Body of pancreas (tissue), 4 donors: Measurements from ENCODE around the gene UNC5A. TPM values are rescaled to one million over a fixed set of nuclear protein-coding genes. Genes with fewer than 3 reads are reported as not detected.

ENCODE experiments used
- ATAC-seq: fragments of 150-250 bp; one replicate; pipeline ENCODE4 v1.9.1; 2016
- DNase-seq, 4 donors: peaks; one replicate each; pipeline ENCODE4 v3.0.0-alpha.2; 2019
- H3K27ac ChIP-seq, 4 donors: fragments of 200-600 bp; sonication (generic); 1 replicate in 3 of 4; 2 replicates in 1 of 4; pipeline versions ENCODE4 v1.5.1 to v1.6.1; 2016 to 2019; ENCODE audit warnings: mild to moderate bottlenecking in 1 of 4, mixed read lengths in 1 of 4, moderate library complexity in 1 of 4
- H3K27me3 ChIP-seq, 2 donors: fragments of 200-600 bp; sonication (generic); one replicate each; pipeline ENCODE4 v1.6.0; 2016; ENCODE audit warnings: mild to moderate bottlenecking in 1 of 2
- H3K36me3 ChIP-seq, 2 donors: fragments of 200-600 bp; sonication (generic); replicated peaks in 1 of 2; 2 replicates each; pipeline ENCODE4 v1.5.1; 2016; ENCODE audit warnings: low read depth in 2 of 2; ENCODE audit not compliant: insufficient read depth in 1 of 2
- H3K4me1 ChIP-seq: fragments of 200-600 bp; sonication (generic); one replicate; pipeline ENCODE4 v1.6.0; 2016
- H3K4me3 ChIP-seq, 2 donors: fragments of 200-600 bp; sonication (generic); 1 replicate in 1 of 2; 2 replicates in 1 of 2; pipeline ENCODE4 v1.5.1; 2016 to 2019
- H3K9me3 ChIP-seq, 3 donors: fragments of 200-600 bp; sonication (generic); 1 replicate in 2 of 3; 2 replicates in 1 of 3; pipeline ENCODE4 v1.5.1; 2016
- POLR2A ChIP-seq, 3 donors: fragments of 450-650 bp; IDR thresholded peaks; one replicate each; pipeline ENCODE4 v1.6.1; 2016; ENCODE audit warnings: antibody characterized with exemption in 3 of 3, mild to moderate bottlenecking in 2 of 3
- WGBS, 2 donors: methylation state at CpG; one replicate each; pipeline ENCODE4 v1.1.5; 2017; 5-methylcytosine and 5-hydroxymethylcytosine counted together
- intact Hi-C: fragments of 100-400 bp; cut with DNase I; formaldehyde crosslinking; loops from one replicate; pipeline ENCODE4 v1.15.1; 2023
- total RNA-seq, 2 donors: library from RNA; depleted of rRNA; stranded (reverse); fragments of >200 nt; gene quantifications; one replicate each; pipeline ENCODE4 v1.1.0, GENCODE V29; 2016
- TF ChIP-seq, protein P1 (sequence below), 7 experiments: fragments of 450-650 bp in 4 of 7; fragments of 200-600 bp in 3 of 7; sonication (generic) in 3 of 7; IDR thresholded peaks; one replicate each; pipeline ENCODE4 v1.5.1; 2016 to 2019; ENCODE audit warnings: antibody characterized with exemption in 7 of 7

The UNC5A gene
- total RNA-seq, 2 donors from 2014 or later: 0.52 to 0.66 TPM

DNA sequence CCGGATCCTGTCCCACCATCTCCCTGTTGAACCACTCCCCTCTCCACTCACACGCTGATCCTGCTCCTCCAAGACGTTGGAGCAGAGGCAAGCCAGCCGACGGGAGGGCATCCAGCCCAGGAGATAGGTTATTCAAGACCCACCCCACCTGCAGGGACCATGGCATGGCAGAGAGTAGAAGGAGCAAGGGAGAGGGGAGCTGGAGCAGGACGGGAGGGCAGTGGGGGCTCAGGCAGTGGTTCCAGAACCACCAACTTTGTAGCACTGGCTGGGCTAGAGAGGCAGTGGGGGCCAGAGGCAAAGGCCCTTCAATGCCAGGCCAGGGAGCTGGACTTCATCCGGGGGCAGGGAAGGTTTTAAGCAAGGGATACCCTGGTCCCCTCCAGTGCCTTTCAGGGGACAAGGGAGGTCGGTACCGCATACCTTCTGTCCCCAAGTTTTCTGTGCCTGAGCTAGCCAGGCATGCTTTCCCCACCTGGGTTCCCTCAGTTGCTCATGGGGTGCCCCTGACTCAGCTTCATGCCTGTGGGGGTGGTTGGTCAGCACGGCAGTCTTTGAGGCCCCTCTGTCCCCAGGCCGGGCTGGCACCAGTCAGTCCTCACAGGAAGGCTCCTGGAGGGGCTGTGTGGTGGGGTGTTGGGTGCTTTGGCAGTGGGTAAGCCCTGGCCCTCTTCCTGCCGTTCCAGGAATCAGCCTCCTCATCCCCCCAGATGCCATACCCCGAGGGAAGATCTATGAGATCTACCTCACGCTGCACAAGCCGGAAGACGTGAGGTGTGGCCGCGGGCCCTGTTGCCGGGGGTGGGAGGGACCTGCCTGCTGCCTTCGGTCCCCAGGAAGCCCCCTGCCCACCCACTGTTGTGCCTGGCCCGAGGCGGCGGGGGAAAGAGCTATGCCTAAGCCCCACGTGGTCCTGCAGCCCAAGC, 66.4 kb downstream of the UNC5A start:
- Histone ChIP-seq H3K4me3 (no peak overlapping the region), H3K4me1 (no peaks in the 10 kb centered on the region), H3K27me3 (no peaks in the 10 kb centered on the region), H3K27ac (no peak overlapping the region), H3K36me3 (no peaks in the 10 kb centered on the region), H3K9me3 (no peaks in the 10 kb centered on the region)
- intact Hi-C loops: no loop called here
- ATAC-seq (no peak), DNase-seq (no peak)
- TF ChIP-seq POLR2A (IDR thresholded peaks at IDR 0.05): no peak
- TF ChIP-seq, protein P1, sequence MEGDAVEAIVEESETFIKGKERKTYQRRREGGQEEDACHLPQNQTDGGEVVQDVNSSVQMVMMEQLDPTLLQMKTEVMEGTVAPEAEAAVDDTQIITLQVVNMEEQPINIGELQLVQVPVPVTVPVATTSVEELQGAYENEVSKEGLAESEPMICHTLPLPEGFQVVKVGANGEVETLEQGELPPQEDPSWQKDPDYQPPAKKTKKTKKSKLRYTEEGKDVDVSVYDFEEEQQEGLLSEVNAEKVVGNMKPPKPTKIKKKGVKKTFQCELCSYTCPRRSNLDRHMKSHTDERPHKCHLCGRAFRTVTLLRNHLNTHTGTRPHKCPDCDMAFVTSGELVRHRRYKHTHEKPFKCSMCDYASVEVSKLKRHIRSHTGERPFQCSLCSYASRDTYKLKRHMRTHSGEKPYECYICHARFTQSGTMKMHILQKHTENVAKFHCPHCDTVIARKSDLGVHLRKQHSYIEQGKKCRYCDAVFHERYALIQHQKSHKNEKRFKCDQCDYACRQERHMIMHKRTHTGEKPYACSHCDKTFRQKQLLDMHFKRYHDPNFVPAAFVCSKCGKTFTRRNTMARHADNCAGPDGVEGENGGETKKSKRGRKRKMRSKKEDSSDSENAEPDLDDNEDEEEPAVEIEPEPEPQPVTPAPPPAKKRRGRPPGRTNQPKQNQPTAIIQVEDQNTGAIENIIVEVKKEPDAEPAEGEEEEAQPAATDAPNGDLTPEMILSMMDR (IDR thresholded peaks at IDR 0.05): no peak
- WGBS, 2 donors: 49 to 51% methylated on average over 9 to 23 of the region's 24 CpGs

DNA sequence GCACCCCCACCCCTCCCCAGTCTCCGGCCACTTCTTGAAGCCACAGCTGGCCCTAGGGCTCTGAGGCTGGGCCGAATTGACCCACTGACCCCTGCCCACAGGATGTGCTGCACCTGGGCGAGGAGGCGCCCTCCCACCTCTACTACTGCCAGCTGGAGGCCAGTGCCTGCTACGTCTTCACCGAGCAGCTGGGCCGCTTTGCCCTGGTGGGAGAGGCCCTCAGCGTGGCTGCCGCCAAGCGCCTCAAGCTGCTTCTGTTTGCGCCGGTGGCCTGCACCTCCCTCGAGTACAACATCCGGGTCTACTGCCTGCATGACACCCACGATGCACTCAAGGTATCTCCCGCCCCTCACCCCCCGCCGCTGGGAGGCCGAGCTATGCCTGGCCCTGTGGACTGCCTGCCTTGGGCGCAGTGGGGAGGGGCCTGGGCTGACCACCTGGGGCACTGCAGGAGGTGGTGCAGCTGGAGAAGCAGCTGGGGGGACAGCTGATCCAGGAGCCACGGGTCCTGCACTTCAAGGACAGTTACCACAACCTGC, 67.5 kb downstream of the UNC5A start:
- 49% methylated on average over 20 of the region's 21 CpGs; no CpG with 5 or more reads in 1 of the 2 donors for WGBS, 2 donors
- DNase-seq (no peak), ATAC-seq (no peak)
- no peaks in the 10 kb centered on the region for H3K27me3 ChIP-seq
- H3K9me3 ChIP-seq: no peaks in the 10 kb centered on the region
- H3K36me3 ChIP-seq: no peaks in the 10 kb centered on the region
- no peaks in the 10 kb centered on the region for H3K4me1 ChIP-seq
- intact Hi-C loops: no loop called here
- H3K27ac ChIP-seq: no peak overlapping the region
- TF ChIP-seq, protein P1 (IDR thresholded peaks at IDR 0.05): no peak
- no peak for TF ChIP-seq POLR2A (IDR thresholded peaks at IDR 0.05)
- H3K4me3 ChIP-seq: no peak overlapping the region

- Histone ChIP-seq H3K4me3 (no peak overlapping the region), H3K9me3 (no peaks in the 10 kb centered on the region), H3K36me3 (no peaks in the 10 kb centered on the region), H3K27me3 (no peaks in the 10 kb centered on the region), H3K27ac (no peak overlapping the region), H3K4me1 (no peaks in the 10 kb centered on the region)
- TF ChIP-seq, protein P1 (IDR thresholded peaks at IDR 0.05): no peak
- no peak for TF ChIP-seq POLR2A (IDR thresholded peaks at IDR 0.05)
- DNase-seq (no peak), ATAC-seq (no peak)
- intact Hi-C loops: no loop called here
- WGBS, 2 donors: 78 to 84% methylated on average over 3 to 12 of the region's 12 CpGs
Observed at GRCh38 chr5:176878463-176878862, 68.1 kb downstream of the UNC5A start.

GRCh38 chr5:176878906-176879662, 68.7 kb downstream of the UNC5A start:
- no peaks in the 10 kb centered on the region for H3K9me3 ChIP-seq
- H3K27ac ChIP-seq: no peak overlapping the region
- no peak for TF ChIP-seq POLR2A (IDR thresholded peaks at IDR 0.05)
- TF ChIP-seq, protein P1 (IDR thresholded peaks at IDR 0.05): no peak
- no peak for ATAC-seq
- no peaks in the 10 kb centered on the region for H3K4me1 ChIP-seq
- no peaks in the 10 kb centered on the region for H3K36me3 ChIP-seq
- intact Hi-C loops: no loop called here
- WGBS, 2 donors: 74 to 78% methylated on average over 13 to 21 of the region's 23 CpGs
- no peaks in the 10 kb centered on the region for H3K27me3 ChIP-seq
- H3K4me3 ChIP-seq: no peak overlapping the region
- DNase-seq: no peak
